Eye (tissue), 1 donor: ENCODE data around the gene FAM117B.

Experiments
- DNase-seq: peaks from one replicate; pipeline ENCODE4 v3.0.0-alpha.2; 2015

The FAM117B gene

GRCh38 chr2:202634556-202635427 is at the start of gene FAM117B:
TSS of gene FAM117B (plus strand) at chr2:202634969. CDS start at chr2:202635188, 219 bp downstream.
- DNase-seq, result peak; percentile 98

GRCh38 chr2:202588647-202589581 is 45.9 kb upstream of the FAM117B start:
- DNase-seq, result peak; percentile 89

GRCh38 chr2:202589582-202589949 is 45.2 kb upstream of the FAM117B start:
- DNase-seq, result no peak

- DNase-seq, result no peak
Measured at GRCh38 chr2:202592566-202592965, 42.2 kb upstream of the FAM117B start.

- DNase-seq, result no peak
Measured at GRCh38 chr2:202599105-202599504, 35.7 kb upstream of the FAM117B start.

- no peak for DNase-seq
Measured at GRCh38 chr2:202599911-202600310, 34.9 kb upstream of the FAM117B start.

GRCh38 chr2:202604699-202605098 is 30.1 kb upstream of the FAM117B start:
- DNase-seq, result no peak

- DNase-seq, result no peak
Measured at GRCh38 chr2:202605174-202605573, 29.6 kb upstream of the FAM117B start.

- DNase-seq, result no peak
Measured at GRCh38 chr2:202608142-202608852, 26.5 kb upstream of the FAM117B start.

GRCh38 chr2:202609381-202610145 is 25.2 kb upstream of the FAM117B start:
- no peak for DNase-seq

GRCh38 chr2:202610380-202610779 is 24.4 kb upstream of the FAM117B start:
- DNase-seq, result no peak

- DNase-seq, result no peak
Measured at GRCh38 chr2:202612145-202612544, 22.6 kb upstream of the FAM117B start.

GRCh38 chr2:202613479-202613878 is 21.3 kb upstream of the FAM117B start:
- DNase-seq, result no peak

- DNase-seq, result no peak
Measured at GRCh38 chr2:202624133-202624532, 10.6 kb upstream of the FAM117B start.

GRCh38 chr2:202627042-202627441 is 7.7 kb upstream of the FAM117B start:
- no peak for DNase-seq

- DNase-seq, result no peak
Measured at GRCh38 chr2:202628646-202629198, 6.0 kb upstream of the FAM117B start.

- DNase-seq, result peak; percentile 47
Measured at GRCh38 chr2:202632682-202633290, 2.0 kb upstream of the FAM117B start.

GRCh38 chr2:202633470-202633869 is 1.3 kb upstream of the FAM117B start:
- no peak for DNase-seq

GRCh38 chr2:202635428-202636212 is 851 bp downstream of the FAM117B start:
- DNase-seq, result peak; percentile 89

GRCh38 chr2:202636213-202636513 is 1.4 kb downstream of the FAM117B start:
- no peak for DNase-seq

GRCh38 chr2:202638721-202639120 is 4.0 kb downstream of the FAM117B start:
- no peak for DNase-seq
